Endothelial cell of hepatic sinusoid (primary cell): Measurements from ENCODE around the gene MYRIP.
"Not testable (repeated sequence)": the region's sequence is repeated elsewhere in the genome, so short reads cannot be mapped to it uniquely, and the experiment has no call there.

Experiments used
- in situ Hi-C: cut with HindIII; loops from 2 replicates; pipeline ENCODE4 v1.10.0; 2017; ENCODE audit warnings: low sequenced_read_pairs

Gene MYRIP

GRCh38 chr3:40077828-40078492 is 268.6 kb downstream of the MYRIP start:
- in situ Hi-C loops: not testable (repeated sequence)

GRCh38 chr3:40078590-40078989 is 269.2 kb downstream of the MYRIP start:
- in situ Hi-C loops: no loop called here

GRCh38 chr3:40079203-40079846 is 269.9 kb downstream of the MYRIP start:
- in situ Hi-C loops: no loop called here

GRCh38 chr3:40079847-40080240 is 270.4 kb downstream of the MYRIP start:
- in situ Hi-C loops: no loop called here

- in situ Hi-C loops: no loop called here
These were observed 273.7 kb downstream of the MYRIP start for GRCh38 chr3:40083066-40083465.

GRCh38 chr3:40084424-40084823 is 275.0 kb downstream of the MYRIP start:
- in situ Hi-C loops: not testable (repeated sequence)

- in situ Hi-C loops: no loop called here
These were observed 277.8 kb downstream of the MYRIP start for GRCh38 chr3:40086890-40087883.

- in situ Hi-C loops: no loop called here
These were observed 279.2 kb downstream of the MYRIP start for GRCh38 chr3:40088527-40089170.

GRCh38 chr3:40096661-40097111 is 287.3 kb downstream of the MYRIP start:
- in situ Hi-C loops: no loop called here

GRCh38 chr3:40097131-40098117 is 288.0 kb downstream of the MYRIP start:
- in situ Hi-C loops: no loop called here

GRCh38 chr3:40098261-40098759 is 288.9 kb downstream of the MYRIP start:
- in situ Hi-C loops: no loop called here

GRCh38 chr3:40099871-40100270 is 290.5 kb downstream of the MYRIP start:
- in situ Hi-C loops: no loop called here

GRCh38 chr3:40102182-40102581 is 292.8 kb downstream of the MYRIP start:
- in situ Hi-C loops: no loop called here

- in situ Hi-C loops: no loop called here
These were observed 294.4 kb downstream of the MYRIP start for GRCh38 chr3:40103829-40104228.

GRCh38 chr3:40104441-40104840 is 295.0 kb downstream of the MYRIP start:
- in situ Hi-C loops: no loop called here

- in situ Hi-C loops: no loop called here
These were observed 299.2 kb downstream of the MYRIP start for GRCh38 chr3:40108643-40109042.

GRCh38 chr3:40109641-40110490 is 300.5 kb downstream of the MYRIP start:
- in situ Hi-C loops: no loop called here

- in situ Hi-C loops: no loop called here
These were observed 307.2 kb downstream of the MYRIP start for GRCh38 chr3:40116478-40117177.
